GM18508 (cell line): ENCODE results near the gene TBCK.

Experiments used
- ATAC-seq: cut with Tn5 transposase; IDR thresholded peaks from one replicate; pipeline ENCODE4 v1.9.1; 2021; ENCODE audit warnings: moderate number of reproducible peaks; ENCODE audit not compliant: insufficient read depth, unreplicated experiment

TBCK gene

DNA sequence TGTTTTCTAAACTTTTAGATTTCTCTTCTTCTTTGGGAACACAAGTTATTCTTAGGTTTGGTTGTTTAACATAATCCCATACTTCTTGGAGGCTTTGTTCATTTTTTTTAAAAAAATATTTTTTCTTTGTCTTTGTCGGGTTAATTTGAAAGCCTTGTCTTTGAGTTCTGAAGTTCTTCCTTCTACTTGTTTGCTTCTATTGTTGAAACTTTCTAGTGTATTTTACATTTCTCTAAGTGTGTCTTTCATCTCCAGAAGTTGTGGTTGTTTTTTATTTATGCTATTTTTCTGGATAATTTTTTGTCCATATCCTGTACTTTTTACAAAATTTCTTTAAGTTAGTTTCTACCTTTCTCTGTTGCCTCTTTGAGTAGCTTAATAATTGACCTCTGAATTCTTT lies 304.6 kb downstream of the TBCK start:
- ATAC-seq, result no peak

- ATAC-seq, result no peak
Observed at GRCh38 chr4:106010761-106011160, 305.2 kb downstream of the TBCK start.

GRCh38 chr4:106002994-106003393 lies 313.0 kb downstream of the TBCK start:
- ATAC-seq, result no peak

DNA sequence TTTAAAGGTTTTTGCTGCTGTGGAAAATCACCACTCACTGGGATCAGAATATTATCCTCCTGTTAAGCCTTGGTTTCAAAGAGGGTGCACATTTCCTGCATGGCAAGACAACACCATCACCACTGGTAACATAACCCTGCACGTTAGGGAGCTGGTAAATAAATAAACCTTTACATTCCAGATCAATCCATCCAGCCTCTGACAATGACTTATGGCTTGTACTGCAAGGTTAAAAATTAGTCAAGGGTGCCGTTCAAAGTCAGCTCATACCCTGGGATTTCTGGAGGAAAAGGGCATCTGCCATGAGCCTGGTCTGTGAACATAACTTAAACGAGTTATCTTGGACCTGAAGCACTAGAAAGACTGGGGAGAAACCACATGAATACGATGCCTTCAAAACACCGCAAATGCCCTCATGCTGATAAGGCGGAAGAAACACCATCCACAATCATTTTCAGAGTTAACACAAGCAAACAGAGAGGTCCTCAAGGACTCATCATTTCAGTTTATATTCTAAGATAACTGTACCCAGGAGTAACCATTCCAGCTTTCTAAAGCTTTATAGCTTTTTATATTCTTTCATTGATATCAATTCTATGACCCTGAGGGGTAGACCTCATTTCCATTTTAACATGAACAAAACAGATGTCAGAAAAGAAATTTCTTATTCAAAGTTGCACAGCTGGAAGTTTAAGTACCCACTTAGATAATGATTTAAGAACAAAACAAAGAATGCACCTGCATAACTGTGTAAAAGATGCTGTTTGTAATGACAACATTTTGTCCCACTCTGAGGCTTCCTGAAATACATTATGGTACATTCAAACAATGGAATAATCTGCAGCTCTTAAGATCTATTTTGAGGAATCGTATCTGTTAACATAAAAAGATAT lies 317.6 kb downstream of the TBCK start:
- ATAC-seq, result no peak

- ATAC-seq, result no peak
Observed at GRCh38 chr4:105996845-105997244, 319.2 kb downstream of the TBCK start.

- ATAC-seq, result no peak
Observed at GRCh38 chr4:105994841-105995501, 321.0 kb downstream of the TBCK start.

DNA sequence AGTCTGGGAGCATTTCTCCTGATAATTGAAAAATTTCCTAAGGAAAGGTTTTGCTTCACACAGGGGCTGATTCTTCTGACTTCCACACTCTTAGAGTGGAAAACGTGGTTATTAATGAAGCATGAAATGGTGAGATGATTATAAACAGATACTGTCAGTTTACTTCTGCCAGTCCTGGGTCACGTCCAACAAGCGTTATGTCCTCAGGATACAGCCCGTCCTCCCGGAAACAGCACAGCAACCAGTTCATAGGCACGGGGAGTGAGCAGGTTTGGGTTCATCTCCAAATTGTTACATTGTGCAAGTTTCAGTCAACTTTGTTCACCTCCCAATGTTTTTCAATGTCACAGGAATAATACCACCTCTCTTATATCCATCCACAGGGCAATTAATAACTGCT lies 321.9 kb downstream of the TBCK start:
- ATAC-seq, result no peak

GRCh38 chr4:105992641-105993305 lies 323.2 kb downstream of the TBCK start:
- ATAC-seq, result no peak

- no peak for ATAC-seq
Observed at GRCh38 chr4:105991726-105992125, 324.3 kb downstream of the TBCK start.
